Common myeloid progenitor, CD34-positive (primary cell): ENCODE measurements around the gene PRODH2.

Experiments
- CTCF ChIA-PET: fragments of 350-600 bp; sonication (Branson Sonifier 250); formaldehyde crosslinking; loops from one replicate; lab custom pipeline; 2021; ENCODE audit warnings: antibody characterized with exemption; lab: Charles Lee
- POLR2A ChIA-PET: fragments of 350-600 bp; sonication (Branson Sonifier 250); formaldehyde crosslinking; loops from one replicate; lab custom pipeline; 2021; ENCODE audit warnings: antibody characterized with exemption; lab: Charles Lee
- DNase-seq, 3 donors: peaks; one replicate each; pipeline versions ENCODE4 v3.0.0 to v3.0.0-alpha.2; 2013
- H3K27ac ChIP-seq, 2 experiments: 1 replicate in 1 of 2; 2 replicates in 1 of 2; pipeline ENCODE4 v1.7.0; 2013; ENCODE audit warnings: inconsistent platforms in 2 of 2, low read length in 2 of 2, mild to moderate bottlenecking in 2 of 2, low read depth in 1 of 2, moderate library complexity in 1 of 2; ENCODE audit not compliant: severe bottlenecking in 2 of 2, insufficient read depth in 1 of 2, poor library complexity in 1 of 2
- H3K27me3 ChIP-seq, 5 experiments: replicated peaks in 2 of 5; 1 replicate in 3 of 5; 2 replicates in 2 of 5; pipeline versions ENCODE4 v1.6.1 to v1.7.0; 2013; ENCODE audit warnings: low read length in 4 of 5, mild to moderate bottlenecking in 2 of 5, moderate library complexity in 2 of 5, inconsistent platforms in 1 of 5; ENCODE audit not compliant: insufficient read depth in 5 of 5, control insufficient read depth in 4 of 5
- H3K36me3 ChIP-seq, 4 experiments: 1 replicate in 2 of 4; 2 replicates in 2 of 4; pipeline versions ENCODE4 v1.6.1 to v1.7.0; 2013; ENCODE audit warnings: low read length in 3 of 4, control low read depth in 1 of 4, mild to moderate bottlenecking in 1 of 4; ENCODE audit not compliant: control insufficient read depth in 4 of 4, insufficient read depth in 4 of 4
- H3K4me1 ChIP-seq, 4 experiments: 1 replicate in 3 of 4; 2 replicates in 1 of 4; pipeline versions ENCODE4 v1.6.1 to v1.7.1; 2013; ENCODE audit warnings: low read length in 3 of 4, mild to moderate bottlenecking in 3 of 4, control low read depth in 1 of 4, inconsistent platforms in 1 of 4, moderate library complexity in 1 of 4; ENCODE audit not compliant: control insufficient read depth in 4 of 4, insufficient read depth in 4 of 4; ENCODE audit errors: control extremely low read depth in 1 of 4
- H3K4me3 ChIP-seq, 7 experiments: 1 replicate in 4 of 7; 2 replicates in 3 of 7; pipeline versions ENCODE4 v1.5.1 to v1.7.0; 2013; ENCODE audit warnings: mild to moderate bottlenecking in 7 of 7, low read length in 6 of 7, moderate library complexity in 6 of 7, inconsistent platforms in 2 of 7, low read depth in 2 of 7, control low read depth in 1 of 7; ENCODE audit not compliant: insufficient read depth in 4 of 7, control insufficient read depth in 1 of 7; ENCODE audit errors: extremely low read depth in 1 of 7
- H3K9me3 ChIP-seq, 5 experiments: 1 replicate in 4 of 5; 2 replicates in 1 of 5; pipeline versions ENCODE4 v1.6.1 to v1.7.1; 2013; ENCODE audit warnings: low read length in 4 of 5, mild to moderate bottlenecking in 2 of 5, inconsistent platforms in 1 of 5, low read depth in 1 of 5, moderate library complexity in 1 of 5; ENCODE audit not compliant: control insufficient read depth in 4 of 5, insufficient read depth in 2 of 5; ENCODE audit errors: control extremely low read depth in 1 of 5
- WGBS: methylation state at CpG from one replicate; pipeline ENCODE4 v1.1.5; 2013; ENCODE audit not compliant: insufficient coverage; 5-methylcytosine and 5-hydroxymethylcytosine counted together

Gene PRODH2

GRCh38 chr19:35847911-35848310 is 35.3 kb upstream of the PRODH2 start:
- ChIA-PET CTCF (no interaction called here), POLR2A (no interaction called here)
- Histone ChIP-seq H3K4me3 (no peak overlapping the region), H3K27ac (no peak overlapping the region), H3K36me3 (no peaks in the 10 kb centered on the region), H3K9me3 (no peaks in the 10 kb centered on the region), H3K27me3 (peaks cover 4 to 96% (median 42%) of the 10 kb centered on the region in 5 experiments), H3K4me1 (peaks cover 0 to 9% (median 6%) of the 10 kb centered on the region in 4 experiments)
- no peak for DNase-seq
- 85% methylated on average over 8 of the region's 8 CpGs for WGBS

- H3K36me3 ChIP-seq: no peaks in the 10 kb centered on the region
- H3K4me3 ChIP-seq: peak overlapping the region in 2 of 7 experiments; percentile 19 to 35
- ChIA-PET POLR2A (no interaction called here), CTCF (no interaction called here)
- peaks cover 0 to 5% (median 0%) of the 10 kb centered on the region in 5 experiments for H3K9me3 ChIP-seq
- H3K4me1 ChIP-seq: peaks cover 0 to 9% (median 6%) of the 10 kb centered on the region in 4 experiments
- H3K27ac ChIP-seq: no peak overlapping the region
- 2% methylated on average over 21 of the region's 26 CpGs for WGBS
- DNase-seq: peak in 1 of 3 donors; percentile 25
- peaks cover 4 to 95% (median 42%) of the 10 kb centered on the region in 5 experiments for H3K27me3 ChIP-seq
Observed at GRCh38 chr19:35846038-35846668, 33.5 kb upstream of the PRODH2 start.

DNA sequence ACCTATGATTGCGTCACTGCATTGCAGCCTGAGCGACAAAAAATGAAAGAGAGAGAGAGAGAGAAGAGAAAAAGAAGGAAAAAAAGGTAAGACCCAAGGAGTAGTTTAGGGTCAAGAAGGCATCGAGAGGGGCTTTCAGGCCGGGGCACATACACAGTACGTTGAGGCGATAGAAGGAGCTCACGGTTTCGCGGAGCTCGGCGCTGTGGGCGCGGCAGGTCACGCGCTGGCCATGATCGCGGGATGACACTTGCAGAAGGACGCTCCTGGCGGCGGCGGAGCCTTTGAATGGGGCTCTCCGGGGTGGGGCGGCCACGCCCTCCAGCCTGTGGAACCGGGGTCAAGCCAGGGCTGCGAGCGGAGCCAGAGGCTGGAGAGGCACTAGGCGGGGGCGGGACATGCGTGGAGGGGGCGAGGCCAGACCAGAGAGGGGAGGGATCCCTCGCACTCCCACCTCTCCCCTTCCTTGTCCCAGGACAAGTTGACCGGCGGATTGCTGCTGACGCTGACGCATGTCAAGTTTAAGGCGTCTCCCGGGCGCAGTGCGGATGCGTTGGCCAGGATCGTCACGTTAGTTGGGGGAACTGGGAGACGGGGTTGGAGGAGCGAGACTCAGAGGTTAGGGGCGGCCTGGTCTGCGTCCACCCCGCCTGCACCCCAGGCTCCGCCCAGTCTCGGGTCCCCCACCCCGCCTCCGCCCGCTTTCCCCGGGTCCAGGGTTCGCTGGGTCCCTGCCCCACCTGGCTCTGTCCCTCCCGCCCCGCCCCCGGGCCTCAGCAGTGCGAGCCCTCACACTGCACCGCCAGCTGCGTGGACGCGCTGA is 32.8 kb upstream of the PRODH2 start:
- WGBS: 8% methylated on average over 31 of the region's 63 CpGs
- H3K4me3 ChIP-seq: peak overlapping the region in 3 of 7 experiments; percentile 4 to 50 (median 35)
- CTCF ChIA-PET: no interaction called here

DNA sequence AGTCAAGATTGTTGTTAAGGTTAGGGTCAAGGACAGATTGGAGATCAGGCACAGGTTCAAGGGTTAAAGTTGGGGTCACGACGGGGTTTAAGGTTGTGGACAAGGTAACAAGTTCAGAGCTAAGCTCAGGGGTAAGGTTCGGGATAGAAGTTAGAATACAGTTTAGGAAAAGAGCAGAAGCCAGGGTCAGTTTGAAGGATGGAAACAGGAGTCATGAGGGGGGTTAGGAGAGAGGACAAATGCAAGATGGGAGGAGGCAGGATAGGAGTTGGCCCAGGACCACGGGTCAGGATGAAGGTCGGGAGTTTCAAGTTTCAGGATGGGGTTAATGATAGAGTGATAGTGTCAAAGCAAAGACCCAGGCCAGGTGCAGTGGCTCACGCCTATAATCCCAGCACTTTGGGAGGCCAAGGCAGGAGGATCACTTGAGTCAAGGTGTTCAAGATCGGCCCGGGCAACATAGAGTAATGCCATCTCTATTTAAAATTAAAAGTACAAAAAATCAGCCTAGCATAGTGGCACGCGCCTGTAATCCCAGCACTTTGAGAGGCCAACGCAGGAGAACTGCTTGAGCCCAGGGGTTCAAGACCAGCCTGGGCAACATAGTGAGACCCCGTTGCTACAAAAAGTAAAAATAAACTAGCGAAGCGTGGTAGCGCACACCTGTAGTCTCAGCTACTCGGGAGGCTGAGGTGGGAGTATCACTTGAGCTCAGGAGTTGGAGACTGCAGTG is 32.0 kb upstream of the PRODH2 start:
- Histone ChIP-seq H3K4me1 (peaks cover 0 to 9% (median 6%) of the 10 kb centered on the region in 4 experiments), H3K9me3 (peaks cover 0 to 5% (median 2%) of the 10 kb centered on the region in 5 experiments), H3K27ac (no peak overlapping the region), H3K27me3 (peaks cover 4 to 81% (median 42%) of the 10 kb centered on the region in 5 experiments), H3K36me3 (no peaks in the 10 kb centered on the region), H3K4me3 (peak overlapping the region in 1 of 7 experiments; percentile 35)
- ChIA-PET CTCF (no interaction called here), POLR2A (no interaction called here)
- no peak for DNase-seq
- 69% methylated on average over 12 of the region's 16 CpGs for whole genome bisulfite sequencing

More for the DNA sequence above, 32.8 kb upstream of the PRODH2 start:
- H3K27ac ChIP-seq: no peak overlapping the region
- peaks cover 0 to 9% (median 6%) of the 10 kb centered on the region in 4 experiments for H3K4me1 ChIP-seq
- H3K27me3 ChIP-seq: peaks cover 4 to 88% (median 42%) of the 10 kb centered on the region in 5 experiments
- POLR2A ChIA-PET: no interaction called here
- H3K9me3 ChIP-seq: peaks cover 0 to 5% (median 2%) of the 10 kb centered on the region in 5 experiments
- no peaks in the 10 kb centered on the region for H3K36me3 ChIP-seq
- DNase-seq: peak in 1 of 3 donors; percentile 18

GRCh38 chr19:35843676-35844481 is 31.2 kb upstream of the PRODH2 start:
- CTCF ChIA-PET: no interaction called here

DNA sequence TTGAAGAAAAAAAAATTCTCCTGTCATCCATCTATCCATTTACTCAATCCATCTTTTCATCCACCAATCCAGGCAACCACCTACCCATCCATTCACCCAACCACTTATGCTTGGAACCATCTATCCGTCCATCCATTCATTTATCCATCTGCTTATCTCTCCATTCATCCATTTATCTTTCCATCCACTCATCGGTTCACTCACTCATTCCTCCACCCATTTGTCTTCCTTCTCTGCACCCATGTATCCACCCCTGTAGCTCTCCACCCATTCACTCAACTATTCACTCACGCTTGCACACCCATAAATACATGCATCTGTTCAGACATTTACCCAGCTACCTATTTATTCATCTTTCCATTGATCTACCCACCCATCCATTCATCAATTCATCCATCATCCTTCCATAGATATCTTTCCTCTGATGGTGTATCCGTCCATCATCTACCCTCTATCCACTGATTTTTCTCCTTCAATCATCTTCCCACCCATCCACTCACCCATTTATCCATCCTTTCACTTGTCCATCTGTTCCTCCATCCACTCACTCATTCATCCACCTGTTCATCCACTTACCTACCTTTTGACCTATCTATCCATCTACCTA is 30.1 kb upstream of the PRODH2 start:
- CTCF ChIA-PET: no interaction called here
- H3K9me3 ChIP-seq: peaks cover 0 to 10% (median 7%) of the 10 kb centered on the region in 5 experiments
- H3K27ac ChIP-seq: no peak overlapping the region
- H3K4me1 ChIP-seq: peaks cover 0 to 9% (median 6%) of the 10 kb centered on the region in 4 experiments
- H3K4me3 ChIP-seq: no peak overlapping the region
- POLR2A ChIA-PET: no interaction called here
- 100% methylated on average over 4 of the region's 4 CpGs for WGBS
- H3K36me3 ChIP-seq: no peaks in the 10 kb centered on the region
- DNase-seq: no peak
- H3K27me3 ChIP-seq: peaks cover 4 to 65% (median 36%) of the 10 kb centered on the region in 5 experiments

More at GRCh38 chr19:35843676-35844481, 31.2 kb upstream of the PRODH2 start:
- Histone ChIP-seq H3K4me3 (peak overlapping the region in 1 of 7 experiments; percentile 4), H3K9me3 (peaks cover 0 to 10% (median 7%) of the 10 kb centered on the region in 5 experiments), H3K36me3 (no peaks in the 10 kb centered on the region), H3K27ac (no peak overlapping the region), H3K4me1 (peaks cover 0 to 9% (median 6%) of the 10 kb centered on the region in 4 experiments), H3K27me3 (peaks cover 4 to 76% (median 42%) of the 10 kb centered on the region in 5 experiments)
- 13% methylated on average over 41 of the region's 42 CpGs for WGBS
- POLR2A ChIA-PET: no interaction called here
- peak in 2 of 3 donors; percentile 13 to 14 for DNase-seq
